AG09319 (cell line): Measurements from ENCODE around the gene TXN.

ENCODE experiments used
- DNase-seq: peaks from one replicate; pipeline ENCODE4 v3.0.0-alpha.2; 2010; ENCODE audit warnings: low read depth; ENCODE audit errors: extremely low read depth
- CTCF ChIP-seq: IDR thresholded peaks from 2 replicates; pipeline ENCODE4 v1.5.1; 2011; ENCODE audit warnings: low read depth, mild to moderate bottlenecking, inconsistent platforms, low read length, moderate library complexity

Gene TXN

GRCh38 chr9:110251212-110251611 lies 5.1 kb downstream of the TXN start:
- TF ChIP-seq CTCF, result no peak
- DNase-seq, result no peak

DNA sequence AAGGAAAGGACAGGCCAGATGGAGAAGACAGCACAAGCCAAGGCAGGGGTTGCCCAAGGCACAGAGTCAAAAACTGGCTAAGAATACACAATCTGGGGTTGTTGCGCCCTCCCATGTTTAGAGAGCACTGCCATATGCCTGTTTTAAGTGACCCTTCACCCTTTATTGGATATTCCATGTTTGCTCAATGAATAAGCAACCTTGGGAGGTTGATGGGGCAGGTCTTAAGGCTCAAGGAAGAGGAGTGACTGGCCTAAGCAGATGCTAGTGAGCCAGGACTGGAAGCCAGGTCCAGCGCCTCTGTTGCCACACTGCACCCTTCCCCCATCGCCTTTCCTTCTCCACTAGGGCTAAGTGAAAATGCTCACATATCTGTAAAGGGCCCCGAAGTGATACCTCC lies 6.7 kb downstream of the TXN start:
- no peak for TF ChIP-seq CTCF
- DNase-seq, result no peak

- no peak for TF ChIP-seq CTCF
- no peak for DNase-seq
These were observed 7.9 kb downstream of the TXN start for GRCh38 chr9:110248361-110248760.

GRCh38 chr9:110246214-110246613 lies 10.1 kb downstream of the TXN start:
- DNase-seq, result no peak
- TF ChIP-seq CTCF, result no peak

DNA sequence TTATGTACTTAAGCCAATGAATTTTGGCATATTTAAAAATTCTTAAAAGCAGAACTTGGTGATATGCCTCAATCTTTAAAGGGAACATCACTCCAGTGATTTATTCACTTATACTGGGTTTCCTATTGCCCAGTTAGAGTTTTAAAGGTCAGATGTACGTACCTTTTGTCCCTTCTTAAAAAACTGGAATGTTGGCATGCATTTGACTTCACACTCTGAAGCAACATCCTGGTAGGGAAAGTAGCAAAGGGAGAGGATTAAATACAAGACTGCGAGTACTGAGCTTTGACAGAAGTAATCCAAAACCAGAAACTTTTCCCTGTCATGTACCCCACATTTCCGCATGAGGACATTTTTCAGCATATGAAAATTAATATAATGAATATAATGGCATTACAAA lies 11.7 kb downstream of the TXN start:
- no peak for DNase-seq
- TF ChIP-seq CTCF, result no peak

DNA sequence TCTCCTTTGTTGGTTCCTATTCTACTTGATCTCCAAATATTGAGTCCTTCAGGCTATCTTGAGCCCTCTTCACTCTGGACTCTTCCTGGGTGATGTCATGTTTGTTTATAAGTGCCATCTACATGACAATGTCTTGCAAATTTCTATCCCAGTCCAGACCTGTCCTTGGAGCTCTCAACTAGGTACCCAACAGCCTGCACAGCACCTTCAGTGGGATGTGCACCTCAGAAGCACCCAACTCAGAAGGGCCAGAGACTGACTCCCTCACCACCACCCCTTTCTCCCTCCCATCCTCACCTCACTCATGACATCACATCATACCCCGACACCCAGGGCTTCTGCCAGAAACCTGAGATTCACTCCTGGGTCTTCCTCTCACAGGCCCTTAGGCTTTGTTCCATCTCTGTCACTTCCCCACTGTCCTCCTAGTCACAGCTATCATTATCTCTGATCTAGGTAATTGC lies 14.4 kb downstream of the TXN start:
- TF ChIP-seq CTCF, result no peak
- DNase-seq, result no peak

- no peak for TF ChIP-seq CTCF
- no peak for DNase-seq
These were observed 14.9 kb downstream of the TXN start for GRCh38 chr9:110241260-110241857.
